RWPE2 (cell line): ENCODE results near the gene ANK3.
A peak's percentile ranks its signal among the peaks of the same experiment; 100 is the strongest.

Source experiments
- ATAC-seq: fragments of 200-7000 bp; cut with Tn5 transposase; 3 replicates; pipeline ENCODE4 v1.9.1; 2021; ENCODE audit warnings: low read depth
- DNase-seq: peaks from one replicate; pipeline ENCODE4 v3.0.0-alpha.2; 2020; ENCODE audit warnings: low spot score
- H3K27ac ChIP-seq: fragments of 450-650 bp; 2 replicates; pipeline ENCODE4 v1.5.1; 2017; ENCODE audit warnings: mild to moderate bottlenecking; ENCODE audit not compliant: poor library complexity, severe bottlenecking
- H3K27me3 ChIP-seq: fragments of 250-450 bp; sonication (Bioruptor Pico); 2 replicates; pipeline ENCODE4 v1.5.1; 2021; ENCODE audit warnings: mild to moderate bottlenecking, moderate library complexity; ENCODE audit not compliant: insufficient read depth, poor library complexity, severe bottlenecking
- H3K36me3 ChIP-seq: fragments of 250-450 bp; sonication (Bioruptor Pico); 2 replicates; pipeline ENCODE4 v1.5.1; 2020; ENCODE audit warnings: low read depth, mild to moderate bottlenecking, moderate library complexity
- H3K4me1 ChIP-seq: fragments of 250-450 bp; sonication (Bioruptor Pico); 2 replicates; pipeline ENCODE4 v1.5.1; 2021; ENCODE audit warnings: mild to moderate bottlenecking, moderate library complexity; ENCODE audit not compliant: insufficient read depth, poor library complexity, severe bottlenecking
- H3K4me3 ChIP-seq: fragments of 250-450 bp; sonication (Bioruptor Pico); 2 replicates; pipeline ENCODE4 v1.5.1; 2021; ENCODE audit warnings: mild to moderate bottlenecking, moderate library complexity; ENCODE audit not compliant: severe bottlenecking
- H3K9me3 ChIP-seq: fragments of 250-450 bp; sonication (Bioruptor Pico); 2 replicates; pipeline ENCODE4 v1.5.1; 2021; ENCODE audit warnings: mild to moderate bottlenecking, moderate library complexity; ENCODE audit not compliant: severe bottlenecking
- TF ChIP-seq, protein P1 (sequence below): fragments of 450-650 bp; IDR thresholded peaks from one replicate; pipeline ENCODE4 v1.5.1; 2017; ENCODE audit warnings: mild to moderate bottlenecking, moderate library complexity; ENCODE audit not compliant: poor library complexity, severe bottlenecking

The ANK3 gene

GRCh38 chr10:60172363-60172990 is 217.2 kb downstream of the ANK3 start:
- H3K36me3 ChIP-seq, result no peaks in the 10 kb centered on the region
- H3K4me3 ChIP-seq, result no peak overlapping the region
- H3K27me3 ChIP-seq, result no peaks in the 10 kb centered on the region
- no peak for DNase-seq
- H3K9me3 ChIP-seq, result no peaks in the 10 kb centered on the region
- no peak overlapping the region for H3K27ac ChIP-seq
- peak; percentile 58; the same call in 2 of the 3 replicates for ATAC-seq
- TF ChIP-seq, protein P1, sequence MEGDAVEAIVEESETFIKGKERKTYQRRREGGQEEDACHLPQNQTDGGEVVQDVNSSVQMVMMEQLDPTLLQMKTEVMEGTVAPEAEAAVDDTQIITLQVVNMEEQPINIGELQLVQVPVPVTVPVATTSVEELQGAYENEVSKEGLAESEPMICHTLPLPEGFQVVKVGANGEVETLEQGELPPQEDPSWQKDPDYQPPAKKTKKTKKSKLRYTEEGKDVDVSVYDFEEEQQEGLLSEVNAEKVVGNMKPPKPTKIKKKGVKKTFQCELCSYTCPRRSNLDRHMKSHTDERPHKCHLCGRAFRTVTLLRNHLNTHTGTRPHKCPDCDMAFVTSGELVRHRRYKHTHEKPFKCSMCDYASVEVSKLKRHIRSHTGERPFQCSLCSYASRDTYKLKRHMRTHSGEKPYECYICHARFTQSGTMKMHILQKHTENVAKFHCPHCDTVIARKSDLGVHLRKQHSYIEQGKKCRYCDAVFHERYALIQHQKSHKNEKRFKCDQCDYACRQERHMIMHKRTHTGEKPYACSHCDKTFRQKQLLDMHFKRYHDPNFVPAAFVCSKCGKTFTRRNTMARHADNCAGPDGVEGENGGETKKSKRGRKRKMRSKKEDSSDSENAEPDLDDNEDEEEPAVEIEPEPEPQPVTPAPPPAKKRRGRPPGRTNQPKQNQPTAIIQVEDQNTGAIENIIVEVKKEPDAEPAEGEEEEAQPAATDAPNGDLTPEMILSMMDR, result no peak
- peaks cover 27% of the 10 kb centered on the region for H3K4me1 ChIP-seq

DNA sequence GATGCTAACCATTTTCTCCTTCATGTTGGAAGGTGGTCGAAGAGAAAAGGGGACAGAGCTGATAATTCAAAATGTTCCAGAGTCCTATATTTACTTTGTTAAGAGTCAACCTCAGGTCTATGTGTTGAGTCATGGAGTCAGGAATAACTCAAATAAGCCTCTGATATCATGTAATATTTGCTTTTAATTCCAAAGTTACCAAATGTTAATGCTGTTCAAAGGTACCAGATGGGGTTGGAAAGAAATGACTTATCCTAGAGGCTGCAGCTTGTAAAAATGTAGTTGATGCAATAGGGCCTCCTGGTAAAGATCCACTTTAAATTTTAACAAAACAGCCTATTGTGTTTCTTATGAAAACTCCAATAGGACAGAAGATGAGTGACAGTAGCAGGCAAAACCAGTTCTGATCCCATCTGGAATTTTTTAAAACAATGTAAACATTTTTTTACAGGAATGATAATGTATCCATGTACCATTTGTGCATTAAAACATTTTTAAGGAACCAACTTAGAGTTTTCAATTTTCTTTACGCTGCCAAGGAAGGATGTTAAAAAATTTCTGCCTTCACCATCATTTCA is 218.2 kb downstream of the ANK3 start:
- TF ChIP-seq, protein P1, result no peak
- Histone ChIP-seq H3K27ac (no peak overlapping the region), H3K27me3 (no peaks in the 10 kb centered on the region), H3K36me3 (no peaks in the 10 kb centered on the region), H3K4me1 (peaks cover 27% of the 10 kb centered on the region), H3K9me3 (no peaks in the 10 kb centered on the region), H3K4me3 (no peak overlapping the region)
- ATAC-seq (peak; percentile 71), DNase-seq (no peak)

GRCh38 chr10:60170250-60170649 is 219.4 kb downstream of the ANK3 start:
- H3K4me3 ChIP-seq, result no peak overlapping the region

GRCh38 chr10:60169111-60169510 is 220.6 kb downstream of the ANK3 start:
- Histone ChIP-seq H3K27me3 (no peaks in the 10 kb centered on the region), H3K4me1 (peaks cover 27% of the 10 kb centered on the region), H3K27ac (no peak overlapping the region), H3K36me3 (no peaks in the 10 kb centered on the region), H3K4me3 (no peak overlapping the region), H3K9me3 (no peaks in the 10 kb centered on the region)
- DNase-seq, result no peak
- ATAC-seq, result no peak
- TF ChIP-seq, protein P1, result no peak

More at GRCh38 chr10:60170250-60170649, 219.4 kb downstream of the ANK3 start:
- Histone ChIP-seq H3K36me3 (no peaks in the 10 kb centered on the region), H3K27me3 (no peaks in the 10 kb centered on the region), H3K27ac (no peak overlapping the region), H3K9me3 (no peaks in the 10 kb centered on the region), H3K4me1 (peaks cover 27% of the 10 kb centered on the region)
- TF ChIP-seq, protein P1, result no peak
- ATAC-seq (peak; percentile 55), DNase-seq (no peak)

- no peak for ATAC-seq
- H3K27me3 ChIP-seq, result no peaks in the 10 kb centered on the region
- TF ChIP-seq, protein P1, result no peak
Observed at GRCh38 chr10:60167050-60167449, 222.6 kb downstream of the ANK3 start.

More at GRCh38 chr10:60167050-60167449, 222.6 kb downstream of the ANK3 start:
- Histone ChIP-seq H3K4me3 (no peak overlapping the region), H3K36me3 (no peaks in the 10 kb centered on the region), H3K9me3 (no peaks in the 10 kb centered on the region), H3K4me1 (peaks cover 19% of the 10 kb centered on the region), H3K27ac (no peak overlapping the region)
- no peak for DNase-seq
